ENCODE results near the gene PDE9A. TPM values are rescaled to one million over a fixed set of nuclear protein-coding genes. Genes with fewer than 3 reads are reported as not detected.

The PDE9A gene
- total RNA-seq, 1 donor from 2014 or later: 2.0 TPM

GRCh38 chr21:42641311-42642218 is 11.9 kb upstream of the PDE9A start:
- H3K4me3 ChIP-seq (ENCODE audit: low read depth, low read length): no peak overlapping the region
- DNase-seq (ENCODE audit: low read depth): no peak
- TF ChIP-seq, protein P1, sequence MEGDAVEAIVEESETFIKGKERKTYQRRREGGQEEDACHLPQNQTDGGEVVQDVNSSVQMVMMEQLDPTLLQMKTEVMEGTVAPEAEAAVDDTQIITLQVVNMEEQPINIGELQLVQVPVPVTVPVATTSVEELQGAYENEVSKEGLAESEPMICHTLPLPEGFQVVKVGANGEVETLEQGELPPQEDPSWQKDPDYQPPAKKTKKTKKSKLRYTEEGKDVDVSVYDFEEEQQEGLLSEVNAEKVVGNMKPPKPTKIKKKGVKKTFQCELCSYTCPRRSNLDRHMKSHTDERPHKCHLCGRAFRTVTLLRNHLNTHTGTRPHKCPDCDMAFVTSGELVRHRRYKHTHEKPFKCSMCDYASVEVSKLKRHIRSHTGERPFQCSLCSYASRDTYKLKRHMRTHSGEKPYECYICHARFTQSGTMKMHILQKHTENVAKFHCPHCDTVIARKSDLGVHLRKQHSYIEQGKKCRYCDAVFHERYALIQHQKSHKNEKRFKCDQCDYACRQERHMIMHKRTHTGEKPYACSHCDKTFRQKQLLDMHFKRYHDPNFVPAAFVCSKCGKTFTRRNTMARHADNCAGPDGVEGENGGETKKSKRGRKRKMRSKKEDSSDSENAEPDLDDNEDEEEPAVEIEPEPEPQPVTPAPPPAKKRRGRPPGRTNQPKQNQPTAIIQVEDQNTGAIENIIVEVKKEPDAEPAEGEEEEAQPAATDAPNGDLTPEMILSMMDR (conservative IDR thresholded peaks at IDR 0.05; ENCODE audit: low read depth, low read length): no peak

DNA sequence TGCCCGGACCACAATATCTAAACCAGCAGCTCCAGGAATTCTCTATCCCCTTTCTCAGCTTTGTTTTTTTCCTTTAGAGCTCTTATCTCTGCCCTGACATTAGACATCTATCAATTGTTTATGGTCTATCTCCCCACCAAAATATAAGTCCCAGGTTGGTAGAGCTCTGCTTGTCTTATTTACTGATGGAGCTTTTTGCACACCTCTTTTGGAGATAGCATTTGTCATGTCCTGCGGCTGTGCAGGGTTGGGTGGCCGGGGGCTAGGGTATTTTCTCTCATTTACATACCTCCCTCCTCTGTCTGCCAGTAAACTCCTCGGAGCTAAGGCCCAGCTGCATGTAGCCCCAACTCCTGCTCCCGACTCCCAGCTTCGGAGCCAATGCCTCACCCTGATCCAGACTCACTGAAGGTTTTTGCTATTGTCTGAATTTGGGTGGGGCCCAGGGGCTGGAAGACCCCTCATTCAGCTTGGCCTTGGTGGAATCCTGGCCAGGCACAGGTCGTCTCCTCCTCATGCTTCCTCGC is 11.1 kb upstream of the PDE9A start:
- no peak for DNase-seq (ENCODE audit: low read depth)
- H3K4me3 ChIP-seq (ENCODE audit: low read depth, low read length): no peak overlapping the region
- TF ChIP-seq, protein P1 (conservative IDR thresholded peaks at IDR 0.05; ENCODE audit: low read depth, low read length): no peak

DNA sequence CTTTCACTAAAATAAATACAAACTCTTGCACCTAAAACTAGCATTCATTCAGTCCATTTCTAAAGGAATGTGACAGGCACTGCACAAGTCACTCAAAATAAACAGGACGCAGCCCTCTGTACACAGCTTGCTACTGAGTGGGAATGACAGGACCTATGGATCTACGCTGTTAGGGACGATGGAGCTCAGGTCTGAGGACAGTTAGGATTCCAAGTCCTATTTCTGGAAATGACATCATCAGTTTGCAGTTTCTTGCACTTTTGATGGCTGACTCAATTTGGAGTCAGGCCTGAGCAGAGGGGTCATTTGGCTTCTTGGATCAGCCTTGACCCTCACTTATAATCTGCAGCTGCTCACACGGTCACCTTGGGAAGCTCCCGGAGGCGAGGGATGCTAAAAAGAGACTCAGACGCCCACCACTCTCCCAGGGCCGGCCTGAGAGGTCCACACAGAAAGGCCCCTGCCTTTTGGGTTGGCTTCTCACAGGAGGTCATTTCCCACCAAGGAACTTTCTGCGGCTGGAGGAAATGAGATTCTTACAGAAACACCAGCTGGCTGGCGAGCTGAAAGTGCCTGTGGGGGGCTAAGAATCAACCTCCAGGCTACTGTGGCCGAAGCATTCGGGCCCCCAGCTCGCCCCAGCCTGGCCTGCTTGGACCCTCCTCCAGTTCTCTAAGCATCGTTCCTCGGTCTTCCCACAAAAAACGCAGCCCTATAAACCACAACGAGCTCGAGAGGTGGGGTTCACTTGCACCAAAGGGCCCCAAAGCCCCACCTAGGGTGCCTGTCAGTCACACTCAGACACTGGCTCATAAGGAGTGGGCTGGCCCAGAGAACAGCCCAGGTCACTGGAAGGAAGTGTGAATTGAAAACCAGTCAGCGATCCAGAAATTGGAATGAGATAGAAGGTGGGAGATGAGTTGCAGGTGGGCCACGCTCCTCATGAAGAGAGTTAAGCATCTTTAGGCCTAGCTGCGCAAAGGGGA is 8.9 kb upstream of the PDE9A start:
- TF ChIP-seq, protein P1 (conservative IDR thresholded peaks at IDR 0.05; ENCODE audit: low read depth, low read length): no peak
- no peak overlapping the region for H3K4me3 ChIP-seq (ENCODE audit: low read depth, low read length)
- no peak for DNase-seq (ENCODE audit: low read depth)

- TF ChIP-seq, protein P1 (conservative IDR thresholded peaks at IDR 0.05; ENCODE audit: low read depth, low read length): no peak
- no peak for DNase-seq (ENCODE audit: low read depth)
- H3K4me3 ChIP-seq (ENCODE audit: low read depth, low read length): no peak overlapping the region
Observed at GRCh38 chr21:42645211-42646075, 8.0 kb upstream of the PDE9A start.

DNA sequence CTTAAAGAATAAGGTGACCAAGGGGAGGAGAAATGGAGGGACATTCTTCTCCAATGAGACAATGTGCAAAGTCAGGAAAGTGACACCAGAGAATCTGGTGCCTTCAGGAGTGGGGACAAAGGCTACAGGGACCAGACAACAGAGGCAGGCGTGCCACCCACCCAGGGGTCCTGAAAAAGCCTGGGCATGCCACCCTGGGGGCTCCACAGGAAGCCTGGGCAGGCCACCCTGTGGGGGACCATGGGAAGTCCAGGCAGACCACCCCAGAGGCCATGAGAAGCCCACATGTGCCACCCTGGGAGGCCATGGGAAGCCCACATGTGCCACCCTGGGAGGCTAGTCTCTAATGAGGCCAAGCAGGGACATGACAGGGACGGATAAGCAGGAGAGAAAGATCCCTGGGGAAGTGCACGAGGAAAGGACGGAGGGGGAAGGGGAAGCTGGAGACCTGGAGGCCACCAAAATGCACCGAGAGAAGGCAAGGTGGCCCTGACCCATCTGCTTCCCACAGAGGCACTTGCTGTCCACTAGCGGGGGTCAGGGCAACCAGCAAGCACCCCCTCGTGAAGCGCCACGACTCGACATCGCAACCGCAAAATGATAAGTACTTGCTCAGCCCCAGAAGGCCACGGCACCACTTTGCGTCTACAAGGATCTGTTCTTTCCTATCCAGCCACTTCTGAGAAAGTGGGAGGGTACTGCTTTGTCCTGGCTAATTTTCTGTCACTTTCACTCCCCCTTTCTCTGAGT is 7.2 kb upstream of the PDE9A start:
- H3K4me3 ChIP-seq (ENCODE audit: low read depth, low read length): no peak overlapping the region
- no peak for DNase-seq (ENCODE audit: low read depth)
- TF ChIP-seq, protein P1 (conservative IDR thresholded peaks at IDR 0.05; ENCODE audit: low read depth, low read length): no peak

Data from epithelial cell of proximal tubule (primary cell).